ENCODE results near the gene THPO. TPM values are rescaled to one million over a fixed set of nuclear protein-coding genes. Genes with fewer than 3 reads are reported as not detected.

The THPO gene
- polyA plus RNA-seq, 1 donor from 2014 or later = 0.59 TPM

DNA sequence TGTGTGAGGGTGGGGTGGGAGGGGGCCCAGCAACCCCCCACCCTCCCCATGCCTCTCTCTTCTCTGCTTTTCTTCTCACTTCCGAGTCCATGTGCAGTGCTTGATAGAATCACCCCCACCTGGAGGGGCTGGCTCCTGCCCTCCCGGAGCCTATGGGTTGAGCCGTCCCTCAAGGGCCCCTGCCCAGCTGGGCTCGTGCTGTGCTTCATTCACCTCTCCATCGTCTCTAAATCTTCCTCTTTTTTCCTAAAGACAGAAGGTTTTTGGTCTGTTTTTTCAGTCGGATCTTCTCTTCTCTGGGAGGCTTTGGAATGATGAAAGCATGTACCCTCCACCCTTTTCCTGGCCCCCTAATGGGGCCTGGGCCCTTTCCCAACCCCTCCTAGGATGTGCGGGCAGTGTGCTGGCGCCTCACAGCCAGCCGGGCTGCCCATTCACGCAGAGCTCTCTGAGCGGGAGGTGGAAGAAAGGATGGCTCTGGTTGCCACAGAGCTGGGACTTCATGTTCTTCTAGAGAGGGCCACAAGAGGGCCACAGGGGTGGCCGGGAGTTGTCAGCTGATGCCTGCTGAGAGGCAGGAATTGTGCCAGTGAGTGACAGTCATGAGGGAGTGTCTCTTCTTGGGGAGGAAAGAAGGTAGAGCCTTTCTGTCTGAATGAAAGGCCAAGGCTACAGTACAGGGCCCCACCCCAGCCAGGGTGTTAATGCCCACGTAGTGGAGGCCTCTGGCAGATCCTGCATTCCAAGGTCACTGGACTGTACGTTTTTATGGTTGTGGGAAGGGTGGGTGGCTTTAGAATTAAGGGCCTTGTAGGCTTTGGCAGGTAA lies 32.5 kb downstream of the THPO start:
- H4K20me1 ChIP-seq (ENCODE audit: insufficient read depth) = no peaks in the 10 kb centered on the region
- no peaks in the 10 kb centered on the region for H3K9me2 ChIP-seq (ENCODE audit: insufficient read depth, low read length)
- no peaks in the 10 kb centered on the region for H3K27me3 ChIP-seq (ENCODE audit: insufficient read depth, low read depth, low read length)
- H3F3A ChIP-seq (ENCODE audit: insufficient read depth, low read length, poor library complexity, severe bottlenecking) = no peaks in the 10 kb centered on the region
- no peak overlapping the region for H2AFZ ChIP-seq (ENCODE audit: low read depth, low read length)
- H3K27ac ChIP-seq (ENCODE audit: low read length) = no peak overlapping the region
- TF ChIP-seq RAD21 (conservative IDR thresholded peaks at IDR 0.05) (no peak), TAF1 (IDR thresholded peaks at IDR 0.05; ENCODE audit: low read depth) (no peak)
- no peak overlapping the region for H3K4me3 ChIP-seq (ENCODE audit: low read length)
- no peak overlapping the region for H3K4me2 ChIP-seq (ENCODE audit: low read length)
- H3K9me3 ChIP-seq (ENCODE audit: low read length) = no peaks in the 10 kb centered on the region
- no peak overlapping the region for H3K9ac ChIP-seq (ENCODE audit: low read length)
- peaks cover 9% of the 10 kb centered on the region for H3K79me2 ChIP-seq (replicated peaks; ENCODE audit: insufficient read depth, low read length)
- no peaks in the 10 kb centered on the region for H3K36me3 ChIP-seq (ENCODE audit: insufficient read depth, low read length)

- TF ChIP-seq CTCF (IDR thresholded peaks at IDR 0.05; ENCODE audit: poor library complexity, severe bottlenecking) (no peak), RAD21 (conservative IDR thresholded peaks at IDR 0.05) (no peak), POLR2AphosphoS5 (IDR thresholded peaks at IDR 0.05) (no peak), TAF1 (IDR thresholded peaks at IDR 0.05; ENCODE audit: low read depth) (no peak), EP300 (conservative IDR thresholded peaks at IDR 0.05; ENCODE audit: poor library complexity, severe bottlenecking) (no peak), EZH2 (IDR thresholded peaks at IDR 0.05; ENCODE audit: borderline replicate concordance, insufficient read depth, low read length, poor library complexity, severe bottlenecking) (no peak), MXI1 (conservative IDR thresholded peaks at IDR 0.05; ENCODE audit: poor library complexity, severe bottlenecking) (no peak), SMC3 (conservative IDR thresholded peaks at IDR 0.05; ENCODE audit: poor library complexity) (no peak)
- TF ChIP-seq, protein P1, sequence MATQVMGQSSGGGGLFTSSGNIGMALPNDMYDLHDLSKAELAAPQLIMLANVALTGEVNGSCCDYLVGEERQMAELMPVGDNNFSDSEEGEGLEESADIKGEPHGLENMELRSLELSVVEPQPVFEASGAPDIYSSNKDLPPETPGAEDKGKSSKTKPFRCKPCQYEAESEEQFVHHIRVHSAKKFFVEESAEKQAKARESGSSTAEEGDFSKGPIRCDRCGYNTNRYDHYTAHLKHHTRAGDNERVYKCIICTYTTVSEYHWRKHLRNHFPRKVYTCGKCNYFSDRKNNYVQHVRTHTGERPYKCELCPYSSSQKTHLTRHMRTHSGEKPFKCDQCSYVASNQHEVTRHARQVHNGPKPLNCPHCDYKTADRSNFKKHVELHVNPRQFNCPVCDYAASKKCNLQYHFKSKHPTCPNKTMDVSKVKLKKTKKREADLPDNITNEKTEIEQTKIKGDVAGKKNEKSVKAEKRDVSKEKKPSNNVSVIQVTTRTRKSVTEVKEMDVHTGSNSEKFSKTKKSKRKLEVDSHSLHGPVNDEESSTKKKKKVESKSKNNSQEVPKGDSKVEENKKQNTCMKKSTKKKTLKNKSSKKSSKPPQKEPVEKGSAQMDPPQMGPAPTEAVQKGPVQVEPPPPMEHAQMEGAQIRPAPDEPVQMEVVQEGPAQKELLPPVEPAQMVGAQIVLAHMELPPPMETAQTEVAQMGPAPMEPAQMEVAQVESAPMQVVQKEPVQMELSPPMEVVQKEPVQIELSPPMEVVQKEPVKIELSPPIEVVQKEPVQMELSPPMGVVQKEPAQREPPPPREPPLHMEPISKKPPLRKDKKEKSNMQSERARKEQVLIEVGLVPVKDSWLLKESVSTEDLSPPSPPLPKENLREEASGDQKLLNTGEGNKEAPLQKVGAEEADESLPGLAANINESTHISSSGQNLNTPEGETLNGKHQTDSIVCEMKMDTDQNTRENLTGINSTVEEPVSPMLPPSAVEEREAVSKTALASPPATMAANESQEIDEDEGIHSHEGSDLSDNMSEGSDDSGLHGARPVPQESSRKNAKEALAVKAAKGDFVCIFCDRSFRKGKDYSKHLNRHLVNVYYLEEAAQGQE (IDR thresholded peaks at IDR 0.05; ENCODE audit: borderline replicate concordance) = no peak
- no peak overlapping the region for H3K27ac ChIP-seq (ENCODE audit: low read length)
- H3K79me2 ChIP-seq (replicated peaks; ENCODE audit: insufficient read depth, low read length) = peaks cover 14% of the 10 kb centered on the region
- no peaks in the 10 kb centered on the region for H3F3A ChIP-seq (ENCODE audit: insufficient read depth, low read length, poor library complexity, severe bottlenecking)
- no peaks in the 10 kb centered on the region for H3K27me3 ChIP-seq (ENCODE audit: insufficient read depth, low read depth, low read length)
- no peaks in the 10 kb centered on the region for H4K20me1 ChIP-seq (ENCODE audit: insufficient read depth)
- H3K4me2 ChIP-seq (ENCODE audit: low read length) = no peak overlapping the region
- H3K9me2 ChIP-seq (ENCODE audit: insufficient read depth, low read length) = no peaks in the 10 kb centered on the region
- H3K4me3 ChIP-seq (ENCODE audit: low read length) = no peak overlapping the region
- H2AFZ ChIP-seq (ENCODE audit: low read depth, low read length) = no peak overlapping the region
- H3K9me3 ChIP-seq (ENCODE audit: low read length) = no peaks in the 10 kb centered on the region
- H3K9ac ChIP-seq (ENCODE audit: low read length) = no peak overlapping the region
- H3K36me3 ChIP-seq (ENCODE audit: insufficient read depth, low read length) = no peaks in the 10 kb centered on the region
These were observed 33.3 kb downstream of the THPO start for GRCh38 chr3:184344579-184345316.
